Measurements from ENCODE around the gene LIMCH1.

The LIMCH1 gene

DNA sequence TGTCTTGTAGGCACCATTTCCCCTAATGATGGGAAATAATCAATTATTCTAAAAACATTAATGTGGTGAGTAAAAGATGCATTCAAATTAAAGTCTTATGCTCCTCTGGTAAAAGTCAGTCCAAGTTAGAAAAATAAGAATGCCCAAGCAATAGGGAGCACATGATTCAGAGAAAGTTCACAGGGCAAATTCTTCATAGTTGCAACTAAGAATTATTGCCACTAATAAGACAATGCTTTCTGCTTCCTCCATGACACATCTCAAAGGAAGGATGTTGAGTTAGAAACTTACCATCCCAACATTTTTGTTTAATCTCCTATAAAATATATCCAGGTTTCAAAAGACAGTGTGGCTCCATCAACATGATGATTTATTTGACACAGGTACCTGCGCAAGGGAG, 184.2 kb downstream of the LIMCH1 start:
- H3K36me3 ChIP-seq (ENCODE audit: insufficient read depth, low read length) = no peaks in the 10 kb centered on the region
- no peaks in the 10 kb centered on the region for H3K27me3 ChIP-seq (ENCODE audit: insufficient read depth, low read length, poor library complexity)
- TF ChIP-seq CTCF (IDR thresholded peaks at IDR 0.05; ENCODE audit: borderline replicate concordance, extremely low read depth, low read length, poor library complexity, severe bottlenecking) = no peak
- no peak for TF ChIP-seq EZH2 (IDR thresholded peaks at IDR 0.05; ENCODE audit: borderline replicate concordance, low read depth, low read length, severe bottlenecking)
- no peaks in the 10 kb centered on the region for H4K20me1 ChIP-seq (ENCODE audit: insufficient read depth, low read length)
- H2AFZ ChIP-seq (ENCODE audit: low read depth, low read length) = no peak overlapping the region
- H3K9ac ChIP-seq (ENCODE audit: low read depth, low read length) = no peak overlapping the region
- DNase-seq = no peak
- no peaks in the 10 kb centered on the region for H3K79me2 ChIP-seq (ENCODE audit: insufficient read depth, low read length)
- no peak overlapping the region for H3K4me3 ChIP-seq (ENCODE audit: low read depth in 1 of 2, low read length in 2 of 2)
- H3K9me3 ChIP-seq (ENCODE audit: insufficient read depth, low read length, severe bottlenecking) = peaks cover 3% of the 10 kb centered on the region
- no peak for ATAC-seq (ENCODE audit: insufficient read depth, low read depth)
- no peak overlapping the region for H3K4me2 ChIP-seq (ENCODE audit: insufficient read depth, low read length)
- no peaks in the 10 kb centered on the region for H3K4me1 ChIP-seq (ENCODE audit: insufficient read depth, low read length)
- no peak overlapping the region for H3K27ac ChIP-seq (ENCODE audit: low read length)

DNA sequence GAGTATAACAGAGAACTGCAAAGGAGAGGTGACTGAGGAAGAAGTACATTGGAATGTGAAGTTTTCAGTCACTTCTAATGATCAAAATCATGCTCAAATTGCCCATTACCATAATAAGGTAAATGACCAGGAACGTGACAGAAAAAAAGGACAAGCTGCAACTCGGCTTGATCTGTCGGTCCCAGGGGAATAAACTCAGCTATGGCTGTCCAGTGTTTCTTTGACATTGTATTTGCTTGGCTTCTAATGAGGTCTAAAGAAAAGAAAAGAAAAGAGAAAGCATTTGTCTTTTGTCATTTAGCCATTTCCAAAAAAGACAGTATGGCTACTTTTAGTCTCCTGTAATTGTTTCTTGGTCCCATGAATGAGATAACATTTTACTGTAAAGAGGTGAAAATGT, 185.3 kb downstream of the LIMCH1 start:
- H3K27me3 ChIP-seq (ENCODE audit: insufficient read depth, low read length, poor library complexity) = no peaks in the 10 kb centered on the region
- no peaks in the 10 kb centered on the region for H3K4me1 ChIP-seq (ENCODE audit: insufficient read depth, low read length)
- no peak overlapping the region for H3K4me3 ChIP-seq (ENCODE audit: low read depth in 1 of 2, low read length in 2 of 2)
- H3K9me3 ChIP-seq (ENCODE audit: insufficient read depth, low read length, severe bottlenecking) = peaks cover 3% of the 10 kb centered on the region
- no peak overlapping the region for H3K4me2 ChIP-seq (ENCODE audit: insufficient read depth, low read length)
- no peak overlapping the region for H3K9ac ChIP-seq (ENCODE audit: low read depth, low read length)
- H3K27ac ChIP-seq (ENCODE audit: low read length) = no peak overlapping the region
- no peak for DNase-seq
- no peaks in the 10 kb centered on the region for H3K79me2 ChIP-seq (ENCODE audit: insufficient read depth, low read length)
- H4K20me1 ChIP-seq (ENCODE audit: insufficient read depth, low read length) = no peaks in the 10 kb centered on the region
- TF ChIP-seq EZH2 (IDR thresholded peaks at IDR 0.05; ENCODE audit: borderline replicate concordance, low read depth, low read length, severe bottlenecking) (no peak), CTCF (IDR thresholded peaks at IDR 0.05; ENCODE audit: borderline replicate concordance, extremely low read depth, low read length, poor library complexity, severe bottlenecking) (no peak)
- H2AFZ ChIP-seq (ENCODE audit: low read depth, low read length) = no peak overlapping the region
- no peaks in the 10 kb centered on the region for H3K36me3 ChIP-seq (ENCODE audit: insufficient read depth, low read length)
- no peak for ATAC-seq (ENCODE audit: insufficient read depth, low read depth)

GRCh38 chr4:41725254-41725653, 187.3 kb downstream of the LIMCH1 start:
- no peaks in the 10 kb centered on the region for H4K20me1 ChIP-seq (ENCODE audit: insufficient read depth, low read length)
- H3K9ac ChIP-seq (ENCODE audit: low read depth, low read length) = no peak overlapping the region
- no peak for DNase-seq
- no peaks in the 10 kb centered on the region for H3K4me1 ChIP-seq (ENCODE audit: insufficient read depth, low read length)
- H3K9me3 ChIP-seq (ENCODE audit: insufficient read depth, low read length, severe bottlenecking) = peaks cover 3% of the 10 kb centered on the region
- H3K4me3 ChIP-seq (ENCODE audit: low read depth in 1 of 2, low read length in 2 of 2) = no peak overlapping the region
- TF ChIP-seq EZH2 (IDR thresholded peaks at IDR 0.05; ENCODE audit: borderline replicate concordance, low read depth, low read length, severe bottlenecking) (no peak), CTCF (IDR thresholded peaks at IDR 0.05; ENCODE audit: borderline replicate concordance, extremely low read depth, low read length, poor library complexity, severe bottlenecking) (peak; percentile 44)
- no peak overlapping the region for H3K27ac ChIP-seq (ENCODE audit: low read length)
- no peak overlapping the region for H3K4me2 ChIP-seq (ENCODE audit: insufficient read depth, low read length)
- H3K36me3 ChIP-seq (ENCODE audit: insufficient read depth, low read length) = no peaks in the 10 kb centered on the region
- H3K79me2 ChIP-seq (ENCODE audit: insufficient read depth, low read length) = no peaks in the 10 kb centered on the region
- ATAC-seq (ENCODE audit: insufficient read depth, low read depth) = no peak
- no peak overlapping the region for H2AFZ ChIP-seq (ENCODE audit: low read depth, low read length)
- no peaks in the 10 kb centered on the region for H3K27me3 ChIP-seq (ENCODE audit: insufficient read depth, low read length, poor library complexity)

All from DND-41 (cell line).